ENCODE measurements around the gene BCL2A1. TPM values are rescaled to one million over a fixed set of nuclear protein-coding genes. Genes with fewer than 3 reads are reported as not detected.
"Not testable (repeated sequence)": the region's sequence is repeated elsewhere in the genome, so short reads cannot be mapped to it uniquely, and the experiment has no call there.

BCL2A1 gene
- total RNA-seq, 1 experiment from 2014 or later: not detected

- no peaks in the 10 kb centered on the region for H3K23me2 ChIP-seq (ENCODE audit: insufficient read length, low read depth, low read length, poor library complexity, severe bottlenecking)
- Mint-ChIP-seq H3K9me3 (no peaks in the 10 kb centered on the region; a peak in 1 of 5 replicates), H3K27ac (no peak overlapping the region), H3K27me3 (ENCODE audit: low read depth) (peaks cover 6% of the 10 kb centered on the region), H3K4me1 (no peaks in the 10 kb centered on the region), H3K36me3 (ENCODE audit: insufficient read depth in 1 of 3, low read depth in 3 of 3) (no peaks in the 10 kb centered on the region; a peak in 1 of 7 replicates), H3K4me3 (no peak overlapping the region)
- no peak overlapping the region for H3K9ac ChIP-seq (ENCODE audit: extremely low read depth, insufficient read length, low read length)
- H3K27ac ChIP-seq (ENCODE audit: insufficient read length, low read depth, low read length): no peak overlapping the region
- no peak overlapping the region for H3K18ac ChIP-seq (ENCODE audit: insufficient read length, low read depth, low read length)
- H4K5ac ChIP-seq (ENCODE audit: insufficient read length, low read depth, low read length): no peak overlapping the region
- no peaks in the 10 kb centered on the region for H3K4me1 ChIP-seq (ENCODE audit: insufficient read depth, low read length)
- no peaks in the 10 kb centered on the region for H3K79me1 ChIP-seq (ENCODE audit: insufficient read depth, low read depth, low read length, poor library complexity, severe bottlenecking)
- no peak overlapping the region for H2BK5ac ChIP-seq (ENCODE audit: insufficient read length, low read length)
- no CpG with 5 or more reads among the region's 1 CpG for WGBS (ENCODE audit: extremely low coverage, insufficient read length, low lambda C conversion rate)
- H2BK12ac ChIP-seq (ENCODE audit: insufficient read length, low read depth, low read length): no peak overlapping the region
- no peak overlapping the region for H3K14ac ChIP-seq (ENCODE audit: insufficient read depth, low read length)
- H3K9me3 ChIP-seq (ENCODE audit: control insufficient read depth, low read depth, low read length): no peaks in the 10 kb centered on the region
- no peak overlapping the region for H2BK120ac ChIP-seq (ENCODE audit: low read depth, low read length, poor library complexity, severe bottlenecking)
- H2BK20ac ChIP-seq (ENCODE audit: low read depth, low read length, poor library complexity, severe bottlenecking): no peak overlapping the region
- H3K79me2 ChIP-seq (ENCODE audit: insufficient read depth, low read length): no peaks in the 10 kb centered on the region
- no peaks in the 10 kb centered on the region for H4K20me1 ChIP-seq (ENCODE audit: control insufficient read depth, insufficient read depth, insufficient read length)
- no peak overlapping the region for H2AFZ ChIP-seq (ENCODE audit: low read length)
- no peak overlapping the region for H4K91ac ChIP-seq (ENCODE audit: insufficient read length, low read depth, low read length)
- no peak overlapping the region for H3K4ac ChIP-seq (ENCODE audit: low read depth, low read length)
- H3K27me3 ChIP-seq (ENCODE audit: insufficient read depth, low read length): no peaks in the 10 kb centered on the region
- no peak overlapping the region for H3K23ac ChIP-seq (ENCODE audit: insufficient read length, low read depth, low read length)
- no peak overlapping the region for H2AK5ac ChIP-seq (ENCODE audit: insufficient read length, low read length)
- no peak overlapping the region for H3T11ph ChIP-seq (ENCODE audit: low read length)
- no peak overlapping the region for H2BK15ac ChIP-seq (ENCODE audit: low read depth, low read length)
- DNase-seq: no peak
- no peak overlapping the region for H3K56ac ChIP-seq (ENCODE audit: insufficient read length, low read depth, low read length)
- TF ChIP-seq CTCF (conservative IDR thresholded peaks at IDR 0.05): no peak
- no peak overlapping the region for H4K8ac ChIP-seq (replicated peaks; ENCODE audit: insufficient read length, low read depth, low read length)
- no peak overlapping the region for H3K4me2 ChIP-seq (ENCODE audit: insufficient read depth, insufficient read length, low read length)
Observed at GRCh38 chr15:79938143-79938542, 32.9 kb downstream of the BCL2A1 start.

GRCh38 chr15:79935556-79936201 lies 35.3 kb downstream of the BCL2A1 start:
- not testable (repeated sequence) for H2BK120ac ChIP-seq (ENCODE audit: low read depth, low read length, poor library complexity, severe bottlenecking); H4K5ac ChIP-seq (ENCODE audit: insufficient read length, low read depth, low read length); H3K23me2 ChIP-seq (ENCODE audit: insufficient read length, low read depth, low read length, poor library complexity, severe bottlenecking); H3K27ac ChIP-seq (ENCODE audit: insufficient read length, low read depth, low read length); H3K27me3 ChIP-seq (ENCODE audit: insufficient read depth, low read length); H2BK15ac ChIP-seq (ENCODE audit: low read depth, low read length); H3K9me3 ChIP-seq (ENCODE audit: control insufficient read depth, low read depth, low read length); H3K4ac ChIP-seq (ENCODE audit: low read depth, low read length); H3K27me3 Mint-ChIP-seq (ENCODE audit: low read depth); H3K79me2 ChIP-seq (ENCODE audit: insufficient read depth, low read length); H4K8ac ChIP-seq (replicated peaks; ENCODE audit: insufficient read length, low read depth, low read length); H3K27ac Mint-ChIP-seq; H2AK5ac ChIP-seq (ENCODE audit: insufficient read length, low read length); H3T11ph ChIP-seq (ENCODE audit: low read length); H3K36me3 Mint-ChIP-seq (ENCODE audit: insufficient read depth in 1 of 3, low read depth in 3 of 3); H3K14ac ChIP-seq (ENCODE audit: insufficient read depth, low read length); H3K9ac ChIP-seq (ENCODE audit: extremely low read depth, insufficient read length, low read length); H3K4me2 ChIP-seq (ENCODE audit: insufficient read depth, insufficient read length, low read length); H2BK5ac ChIP-seq (ENCODE audit: insufficient read length, low read length); H2BK12ac ChIP-seq (ENCODE audit: insufficient read length, low read depth, low read length); H3K4me3 Mint-ChIP-seq; H3K4me1 Mint-ChIP-seq; H3K9me3 Mint-ChIP-seq; H3K79me1 ChIP-seq (ENCODE audit: insufficient read depth, low read depth, low read length, poor library complexity, severe bottlenecking); H4K91ac ChIP-seq (ENCODE audit: insufficient read length, low read depth, low read length); H3K18ac ChIP-seq (ENCODE audit: insufficient read length, low read depth, low read length); H2AFZ ChIP-seq (ENCODE audit: low read length); H3K4me1 ChIP-seq (ENCODE audit: insufficient read depth, low read length); H4K20me1 ChIP-seq (ENCODE audit: control insufficient read depth, insufficient read depth, insufficient read length); H3K23ac ChIP-seq (ENCODE audit: insufficient read length, low read depth, low read length); H3K56ac ChIP-seq (ENCODE audit: insufficient read length, low read depth, low read length); H2BK20ac ChIP-seq (ENCODE audit: low read depth, low read length, poor library complexity, severe bottlenecking); DNase-seq
- WGBS (ENCODE audit: extremely low coverage, insufficient read length, low lambda C conversion rate): no CpG with 5 or more reads among the region's 7 CpGs
